Spleen (tissue), 7 donors: ENCODE results near the gene BMP2K.

ENCODE experiments used
- CTCF ChIP-seq, 11 experiments: fragments of 200-600 bp in 7 of 11; fragments of 450-650 bp in 4 of 11; sonication (generic) in 4 of 11; IDR thresholded peaks in 8 of 11; conservative IDR thresholded peaks in 3 of 11; 1 replicate in 7 of 11; 2 replicates in 4 of 11; pipeline versions ENCODE4 v1.4.0 to v1.8.0; 2016 to 2021; ENCODE audit warnings: antibody characterized with exemption in 11 of 11, inconsistent platforms in 4 of 11, mild to moderate bottlenecking in 1 of 11
- POLR2A ChIP-seq, 3 donors: fragments of 450-650 bp; IDR thresholded peaks; one replicate each; pipeline ENCODE4 v1.5.1; 2017; ENCODE audit warnings: antibody characterized with exemption in 3 of 3, mild to moderate bottlenecking in 1 of 3
- donor health status: DM: no; HTN: no; CAD: no; lungs with moderate emphysema.
- donor health status: DM: no; HTN: no; CAD: no.
- donor health status: DM: no; HTN: no; CAD: no.

GRCh38 chr4:78726546-78726945 is 49.6 kb upstream of the BMP2K start:
- TF ChIP-seq CTCF (IDR thresholded peaks at IDR 0.05 in 8 of 11, conservative IDR thresholded peaks at IDR 0.05 in 3 of 11) (no peak), POLR2A (IDR thresholded peaks at IDR 0.05) (no peak)
